WTC11 (cell line): Measurements from ENCODE around the gene GALNT17. TPM values are rescaled to one million over a fixed set of nuclear protein-coding genes. Genes with fewer than 3 reads are reported as not detected.

ENCODE experiments used
- ATAC-seq: fragments of 200-7000 bp; cut with Tn5 transposase; 2 replicates; pipeline ENCODE4 v1.10.0; 2021; ENCODE audit warnings: mild to moderate bottlenecking, moderate library complexity
- CTCF ChIA-PET: fragments of 300-600 bp; sonication (Branson Sonifier 250); formaldehyde crosslinking; loops from one replicate; lab custom pipeline; 2021; ENCODE audit warnings: antibody characterized with exemption; lab: Charles Lee
- POLR2A ChIA-PET: fragments of 350-600 bp; sonication (Branson Sonifier 250); formaldehyde crosslinking; loops from one replicate; lab custom pipeline; 2021; ENCODE audit warnings: antibody characterized with exemption; lab: Charles Lee
- DNase-seq: peaks from one replicate; pipeline ENCODE4 v3.0.0; 2021; ENCODE audit warnings: low spot score
- H3K27ac Mint-ChIP-seq: 2 replicates; pipeline ENCODE4 v1.8.0; 2021; ENCODE audit warnings: mixed read lengths
- H3K27me3 Mint-ChIP-seq: 2 replicates; pipeline ENCODE4 v1.8.0; 2021; ENCODE audit warnings: low read depth, mild to moderate bottlenecking, moderate library complexity, mixed read lengths
- H3K36me3 Mint-ChIP-seq: 2 replicates; pipeline ENCODE4 v1.8.0; 2021; ENCODE audit warnings: mixed read lengths
- H3K4me1 Mint-ChIP-seq: 2 replicates; pipeline ENCODE4 v1.8.0; 2022; ENCODE audit warnings: mixed read lengths
- H3K4me3 Mint-ChIP-seq: 2 replicates; pipeline ENCODE4 v1.8.0; 2021; ENCODE audit warnings: mild to moderate bottlenecking, moderate library complexity, mixed read lengths
- H3K9me3 Mint-ChIP-seq: 2 replicates; pipeline ENCODE4 v1.8.0; 2021; ENCODE audit warnings: mixed read lengths
- AFF4 ChIP-seq: sonication (generic); formaldehyde crosslinking; IDR thresholded peaks from 2 replicates; pipeline ENCODE4 v1.8.1; 2023; ENCODE audit warnings: mild to moderate bottlenecking, missing genetic modification reagents, borderline replicate concordance
- EMX1 ChIP-seq: fragments of 250-450 bp; sonication (Bioruptor Pico); IDR thresholded peaks from 2 replicates; pipeline ENCODE4 v1.8.0; 2021; ENCODE audit warnings: mild to moderate bottlenecking
- ERG ChIP-seq: fragments of 250-450 bp; sonication (Bioruptor Pico); IDR thresholded peaks from 2 replicates; pipeline ENCODE4 v1.8.0; 2021; ENCODE audit warnings: mild to moderate bottlenecking
- ESRRA ChIP-seq: sonication (generic); formaldehyde crosslinking; IDR thresholded peaks from 2 replicates; pipeline ENCODE4 v1.8.1; 2022; ENCODE audit warnings: mild to moderate bottlenecking, missing genetic modification reagents, borderline replicate concordance
- ETV6 ChIP-seq: sonication (generic); formaldehyde crosslinking; IDR thresholded peaks from 2 replicates; pipeline ENCODE4 v1.8.1; 2022; ENCODE audit warnings: mild to moderate bottlenecking, missing genetic modification reagents
- GABPB1 ChIP-seq: sonication (generic); formaldehyde crosslinking; IDR thresholded peaks from 2 replicates; pipeline ENCODE4 v1.8.1; 2023; ENCODE audit warnings: mild to moderate bottlenecking, missing genetic modification reagents
- GRHL2 ChIP-seq: fragments of 250-450 bp; sonication (Bioruptor Pico); IDR thresholded peaks from 2 replicates; pipeline ENCODE4 v1.8.0; 2022; ENCODE audit warnings: mild to moderate bottlenecking, moderate library complexity; ENCODE audit not compliant: insufficient replicate concordance, severe bottlenecking
- IRF2 ChIP-seq: sonication (generic); formaldehyde crosslinking; IDR thresholded peaks from 2 replicates; pipeline ENCODE4 v1.8.0; 2022; ENCODE audit warnings: low read depth, missing genetic modification reagents, borderline replicate concordance
- JAZF1 ChIP-seq: fragments of 250-450 bp; sonication (Bioruptor Pico); IDR thresholded peaks from 2 replicates; pipeline ENCODE4 v1.9.0; 2021; ENCODE audit warnings: moderate library complexity, mild to moderate bottlenecking, inconsistent platforms
- JUN ChIP-seq: sonication (generic); formaldehyde crosslinking; IDR thresholded peaks from 2 replicates; pipeline ENCODE4 v1.8.0; 2023; ENCODE audit warnings: mild to moderate bottlenecking, missing genetic modification reagents
- MXD4 ChIP-seq: fragments of 250-450 bp; sonication (Bioruptor Pico); IDR thresholded peaks from 2 replicates; pipeline ENCODE4 v1.8.0; 2021; ENCODE audit warnings: mild to moderate bottlenecking, moderate library complexity, borderline replicate concordance
- NFATC4 ChIP-seq: fragments of 250-450 bp; sonication (Bioruptor Pico); IDR thresholded peaks from 2 replicates; pipeline ENCODE4 v1.9.0; 2021; ENCODE audit warnings: mild to moderate bottlenecking
- NFE2L1 ChIP-seq: sonication (generic); formaldehyde crosslinking; IDR thresholded peaks from 2 replicates; pipeline ENCODE4 v1.8.1; 2023; ENCODE audit warnings: missing genetic modification reagents
- NR1H2 ChIP-seq: sonication (generic); formaldehyde crosslinking; IDR thresholded peaks from 2 replicates; pipeline ENCODE4 v1.9.0; 2021; ENCODE audit warnings: mild to moderate bottlenecking, moderate library complexity, missing genetic modification reagents
- PRDM15 ChIP-seq: sonication (generic); formaldehyde crosslinking; IDR thresholded peaks from 2 replicates; pipeline ENCODE4 v1.8.0; 2022; ENCODE audit warnings: missing genetic modification reagents
- TEAD1 ChIP-seq: sonication (generic); formaldehyde crosslinking; IDR thresholded peaks from 2 replicates; pipeline ENCODE4 v1.8.0; 2022; ENCODE audit warnings: mild to moderate bottlenecking, missing genetic modification reagents
- ZBTB43 ChIP-seq: sonication (generic); formaldehyde crosslinking; IDR thresholded peaks from 2 replicates; pipeline ENCODE4 v1.8.1; 2023; ENCODE audit warnings: mild to moderate bottlenecking, missing genetic modification reagents
- ZNF232 ChIP-seq: sonication (generic); formaldehyde crosslinking; IDR thresholded peaks from 2 replicates; pipeline ENCODE4 v1.8.0; 2022; ENCODE audit warnings: mild to moderate bottlenecking, missing genetic modification reagents
- ZNF423 ChIP-seq: fragments of 250-450 bp; sonication (Bioruptor Pico); IDR thresholded peaks from 2 replicates; pipeline ENCODE4 v2.1.2; 2022; ENCODE audit warnings: mild to moderate bottlenecking, moderate library complexity
- total RNA-seq: library from RNA; stranded (reverse); gene quantifications from 3 replicates; pipeline ENCODE4 v1.2.3, GENCODE V29; 2021

The GALNT17 gene
- total RNA-seq, 1 experiment from 2014 or later, result 61.1 TPM

- no peak for TF ChIP-seq PRDM15
- no peak for TF ChIP-seq ZBTB43 (CRISPR knock-in tag)
- TF ChIP-seq EMX1 (CRISPR knock-in tag), result no peak
- TF ChIP-seq IRF2 (CRISPR knock-in tag), result no peak
Observed at GRCh38 chr7:71694665-71695064, 562.7 kb downstream of the GALNT17 start (continued).

GRCh38 chr7:71695186-71695585, 563.2 kb downstream of the GALNT17 start:
- no peak for TF ChIP-seq JAZF1 (CRISPR knock-in tag)
- no peak for TF ChIP-seq TEAD1
- no peak for TF ChIP-seq GABPB1 (CRISPR knock-in tag)
- no peak for TF ChIP-seq GRHL2
- no peak for TF ChIP-seq NFE2L1 (CRISPR knock-in tag)
- TF ChIP-seq ESRRA (CRISPR knock-in tag), result no peak
- TF ChIP-seq ETV6 (CRISPR knock-in tag), result no peak
- TF ChIP-seq ZNF423 (CRISPR knock-in tag), result no peak
- TF ChIP-seq ZBTB43 (CRISPR knock-in tag), result no peak
- TF ChIP-seq MXD4 (CRISPR knock-in tag), result no peak
- no peak for TF ChIP-seq JUN (CRISPR knock-in tag)
- no peak for TF ChIP-seq AFF4 (CRISPR knock-in tag)
- TF ChIP-seq, all 79 proteins: peak for 0
- Mint-ChIP-seq H3K27me3 (no peaks in the 10 kb centered on the region; the same call in 1 of the 2 replicates), H3K4me3 (no peak overlapping the region), H3K27ac (peak overlapping the region; percentile 13; the same call in 1 of the 2 replicates), H3K4me1 (no peaks in the 10 kb centered on the region), H3K9me3 (peaks cover 32% of the 10 kb centered on the region), H3K36me3 (peaks cover 33% of the 10 kb centered on the region)
- ATAC-seq (no peak), DNase-seq (no peak)
- CTCF ChIA-PET, result no interaction called here
- POLR2A ChIA-PET, result no interaction called here

- ChIA-PET POLR2A (no interaction called here), CTCF (no interaction called here)
- peaks cover 25% of the 10 kb centered on the region for H3K9me3 Mint-ChIP-seq
- H3K27me3 Mint-ChIP-seq, result no peaks in the 10 kb centered on the region; the same call in 1 of the 2 replicates
- H3K27ac Mint-ChIP-seq, result no peak overlapping the region
- no peaks in the 10 kb centered on the region for H3K4me1 Mint-ChIP-seq
- no peak overlapping the region for H3K4me3 Mint-ChIP-seq
- H3K36me3 Mint-ChIP-seq, result peaks cover 32% of the 10 kb centered on the region
- no peak for DNase-seq
- TF ChIP-seq ERG (CRISPR knock-in tag) (no peak), NFATC4 (no peak), NR1H2 (CRISPR knock-in tag) (no peak), ZNF232 (CRISPR knock-in tag) (no peak)
- no peak for ATAC-seq
Observed at GRCh38 chr7:71696511-71696910, 564.6 kb downstream of the GALNT17 start.
